ENCODE results near the gene C19orf12.
A peak's percentile ranks its signal among the peaks of the same experiment; 100 is the strongest.
"Not testable (repeated sequence)": the region's sequence is repeated elsewhere in the genome, so short reads cannot be mapped to it uniquely, and the experiment has no call there.

C19orf12 gene

DNA sequence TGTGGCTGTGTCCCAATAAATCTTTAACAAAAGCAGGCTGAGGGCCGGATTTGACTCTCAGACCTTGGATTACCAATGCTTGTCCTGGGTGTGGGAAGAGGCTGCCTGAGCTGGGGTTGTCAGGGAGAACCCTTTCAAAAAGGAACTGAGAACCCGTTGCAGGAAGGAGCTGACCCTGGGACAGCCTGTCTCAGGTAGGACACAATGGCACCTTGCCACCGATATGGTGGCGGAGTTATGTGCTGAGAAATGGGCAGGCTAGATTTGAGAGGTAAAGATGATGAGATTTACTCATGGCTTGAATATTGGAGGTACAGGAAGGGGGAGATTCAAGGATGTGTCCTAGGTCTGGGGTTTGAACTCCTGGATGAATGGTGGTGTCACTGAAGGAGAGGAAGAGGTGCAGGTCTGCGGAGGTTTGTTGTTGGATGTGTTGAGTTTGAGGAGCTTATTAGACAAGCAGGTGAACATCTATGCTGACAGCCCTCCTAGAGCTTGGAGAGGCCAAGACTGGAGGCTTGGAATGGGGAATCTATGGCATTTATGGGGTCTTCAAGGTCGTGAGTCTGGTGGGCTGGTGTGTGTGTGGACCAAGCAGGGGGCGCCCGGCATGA is 42.6 kb downstream of the C19orf12 start:
- Mint-ChIP-seq H3K27ac (peak overlapping the region; percentile 93), H3K4me3 (peak overlapping the region; percentile 43), H3K9me3 (no peaks in the 10 kb centered on the region), H3K27me3 (no peaks in the 10 kb centered on the region), H3K36me3 (no peaks in the 10 kb centered on the region), H3K4me1 (peaks cover 39% of the 10 kb centered on the region)
- DNase-seq (ENCODE audit: low spot score in 2 of 2) (no peak), ATAC-seq (ENCODE audit: low read depth) (no peak)

DNA sequence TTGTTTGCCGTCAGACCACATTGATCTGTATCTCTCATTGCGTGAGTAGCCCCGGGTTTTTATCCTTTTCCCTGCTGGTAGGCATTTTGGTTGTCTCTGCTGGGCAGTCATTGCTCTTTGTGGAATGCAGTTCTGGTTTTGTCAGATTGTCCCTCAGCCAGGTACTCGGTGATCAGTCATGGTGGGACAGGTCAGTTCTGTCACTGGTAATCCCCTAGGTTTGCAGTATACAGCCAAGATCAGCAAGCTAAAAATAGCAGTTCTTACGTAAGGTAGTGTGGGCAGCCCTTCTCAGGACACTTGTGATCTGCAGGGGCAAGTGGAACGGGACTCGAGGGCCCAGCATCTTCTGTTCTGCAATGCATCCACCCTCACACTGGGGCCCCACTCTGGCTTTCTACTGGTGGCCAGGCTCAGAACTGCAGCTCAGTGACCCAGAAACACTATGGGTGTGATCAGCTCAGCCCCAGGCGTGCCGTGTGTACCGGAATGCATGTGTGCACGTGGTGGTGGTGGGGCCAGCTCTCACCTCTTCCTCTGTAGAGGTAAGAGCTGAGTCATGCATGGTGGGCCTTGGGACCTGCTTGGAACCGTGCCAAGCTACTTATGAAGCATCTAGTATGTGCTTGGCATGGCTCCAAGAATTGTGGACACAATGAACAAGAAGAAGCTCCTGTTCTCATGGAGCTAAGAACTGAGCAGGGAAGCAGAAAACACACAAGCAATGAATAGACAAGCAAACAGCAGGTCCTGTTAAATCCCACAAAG is 43.5 kb downstream of the C19orf12 start:
- H3K4me1 Mint-ChIP-seq, result peaks cover 44% of the 10 kb centered on the region

DNA sequence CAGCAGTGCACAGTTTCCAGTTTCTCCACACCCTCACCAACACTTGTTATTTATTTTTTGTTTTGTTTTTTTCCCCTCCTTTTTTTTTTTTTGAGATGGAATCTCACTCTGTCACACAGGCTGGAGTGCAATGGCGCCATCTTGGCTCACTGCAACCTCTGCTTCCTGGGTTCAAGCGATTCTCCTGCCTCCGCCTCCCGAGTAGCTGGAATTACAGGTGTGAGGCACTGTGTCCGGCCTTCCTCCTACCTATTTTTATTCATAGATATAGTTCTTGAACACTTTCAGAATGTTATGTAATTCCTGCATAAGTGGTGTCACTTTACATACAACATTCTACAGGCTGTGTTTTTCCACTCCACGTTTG is 44.1 kb downstream of the C19orf12 start:
- H3K27me3 Mint-ChIP-seq; H3K9me3 Mint-ChIP-seq; H3K36me3 Mint-ChIP-seq; ATAC-seq (ENCODE audit: low read depth); DNase-seq (ENCODE audit: low spot score in 2 of 2): not testable (repeated sequence)
- peaks cover 46% of the 10 kb centered on the region for H3K4me1 Mint-ChIP-seq
- peak overlapping the region; percentile 93 for H3K27ac Mint-ChIP-seq
- H3K4me3 Mint-ChIP-seq, result peak overlapping the region; percentile 44

More for the DNA sequence above, 43.5 kb downstream of the C19orf12 start:
- DNase-seq (ENCODE audit: low spot score in 2 of 2) (peak; percentile 65), ATAC-seq (ENCODE audit: low read depth) (peak; percentile 69)
- Mint-ChIP-seq H3K36me3 (no peaks in the 10 kb centered on the region), H3K27me3 (no peaks in the 10 kb centered on the region), H3K4me3 (peak overlapping the region; percentile 44), H3K9me3 (no peaks in the 10 kb centered on the region), H3K27ac (peak overlapping the region; percentile 93)

DNA sequence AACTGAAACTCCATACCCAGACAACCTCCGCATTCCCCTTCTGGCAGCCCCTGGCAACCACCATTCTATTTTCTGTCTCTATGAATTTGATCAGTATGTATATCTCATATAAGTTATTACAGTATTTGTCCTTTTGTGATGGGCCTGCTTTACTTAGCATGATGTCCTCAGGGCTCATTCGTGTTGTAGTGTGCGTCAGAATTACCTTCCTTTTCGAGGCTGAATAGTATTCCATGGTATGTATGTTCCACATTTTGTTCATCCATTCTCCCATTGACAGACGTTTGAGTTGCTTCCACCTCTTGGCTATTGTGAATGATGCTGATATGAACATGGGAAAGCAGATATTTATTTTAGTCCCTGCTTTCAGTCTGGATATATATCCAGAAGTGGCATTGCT is 44.8 kb downstream of the C19orf12 start:
- H3K27ac Mint-ChIP-seq, result no peak overlapping the region
- H3K4me3 Mint-ChIP-seq, result no peak overlapping the region
- H3K4me1 Mint-ChIP-seq, result peaks cover 48% of the 10 kb centered on the region
- ATAC-seq (ENCODE audit: low read depth) (no peak), DNase-seq (ENCODE audit: low spot score in 2 of 2) (no peak)
- H3K9me3 Mint-ChIP-seq, result no peaks in the 10 kb centered on the region
- H3K27me3 Mint-ChIP-seq, result no peaks in the 10 kb centered on the region
- no peaks in the 10 kb centered on the region for H3K36me3 Mint-ChIP-seq

DNA sequence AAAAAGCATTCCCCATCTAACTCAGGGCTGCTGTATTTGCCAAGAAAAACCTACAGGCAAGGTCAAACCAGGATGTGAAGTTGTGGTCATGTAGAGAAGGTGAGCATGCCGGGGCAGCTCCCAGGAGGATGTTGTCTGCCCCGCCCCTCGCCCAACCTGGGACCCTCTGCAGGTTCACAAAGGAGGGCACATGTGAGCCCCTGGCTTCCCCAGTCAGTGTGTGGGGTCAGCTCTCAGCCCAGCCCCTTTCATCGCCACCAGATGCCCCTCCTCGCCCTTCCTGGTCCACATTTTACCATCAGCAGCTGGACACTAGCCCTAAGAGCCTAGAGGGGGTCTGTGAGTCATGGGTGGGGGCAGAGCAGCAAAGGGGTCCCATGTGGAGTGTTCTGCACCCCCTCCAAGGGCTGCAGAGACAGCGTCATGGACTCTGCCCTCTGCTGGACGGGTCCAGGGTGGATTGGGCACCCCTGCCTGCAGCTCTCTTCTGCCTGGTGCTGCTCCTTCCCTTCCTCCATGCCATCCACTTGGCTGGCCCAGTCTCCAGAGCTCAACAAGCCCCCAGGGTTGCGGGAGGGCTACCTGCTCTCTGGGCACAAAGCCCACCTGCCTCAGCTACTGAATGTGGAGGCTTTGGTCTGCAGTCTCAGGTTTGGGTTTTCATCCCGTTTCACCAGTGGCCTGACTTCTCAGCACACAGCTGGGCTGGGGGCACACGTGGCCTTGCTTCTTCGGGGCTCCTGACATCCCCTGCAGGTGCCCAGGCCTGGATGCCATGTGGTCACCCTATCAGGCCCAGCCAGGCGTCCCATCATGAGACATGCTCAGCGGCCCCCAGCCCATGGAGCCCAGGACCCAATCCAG is 46.1 kb downstream of the C19orf12 start:
- Mint-ChIP-seq H3K4me1 (peaks cover 48% of the 10 kb centered on the region), H3K27ac (peak overlapping the region; percentile 22), H3K27me3 (no peaks in the 10 kb centered on the region), H3K4me3 (no peak overlapping the region), H3K36me3 (no peaks in the 10 kb centered on the region), H3K9me3 (no peaks in the 10 kb centered on the region)
- no peak for ATAC-seq (ENCODE audit: low read depth)
- no peak for DNase-seq (ENCODE audit: low spot score in 2 of 2)

DNA sequence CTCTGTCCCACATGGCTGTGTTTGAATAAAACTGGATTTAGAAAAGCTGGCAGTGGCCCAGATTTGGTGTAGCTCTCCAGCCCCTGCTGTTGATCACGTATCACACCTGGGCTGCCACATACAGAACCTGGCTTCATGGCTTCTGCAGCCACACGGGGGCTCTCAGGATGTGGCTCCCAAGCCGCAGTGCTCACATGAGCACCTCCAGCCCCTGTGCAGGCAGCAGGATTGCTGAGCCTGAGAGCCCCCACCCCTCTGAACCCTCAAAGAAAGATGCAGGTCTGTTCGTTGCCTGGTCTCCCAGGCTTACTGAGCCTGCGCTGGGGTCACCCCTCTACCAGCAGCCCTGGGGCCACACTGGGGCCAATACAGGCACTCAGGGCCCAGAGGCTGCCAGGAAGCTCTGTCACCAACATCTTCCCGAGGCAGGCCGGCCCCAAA is 47.1 kb downstream of the C19orf12 start:
- H3K4me1 Mint-ChIP-seq, result peaks cover 39% of the 10 kb centered on the region
- ATAC-seq (ENCODE audit: low read depth) (no peak), DNase-seq (ENCODE audit: low spot score in 2 of 2) (no peak)
- H3K27me3 Mint-ChIP-seq, result no peaks in the 10 kb centered on the region
- no peaks in the 10 kb centered on the region for H3K9me3 Mint-ChIP-seq
- H3K4me3 Mint-ChIP-seq, result peak overlapping the region; percentile 24
- peak overlapping the region; percentile 22 for H3K27ac Mint-ChIP-seq
- no peaks in the 10 kb centered on the region for H3K36me3 Mint-ChIP-seq

DNA sequence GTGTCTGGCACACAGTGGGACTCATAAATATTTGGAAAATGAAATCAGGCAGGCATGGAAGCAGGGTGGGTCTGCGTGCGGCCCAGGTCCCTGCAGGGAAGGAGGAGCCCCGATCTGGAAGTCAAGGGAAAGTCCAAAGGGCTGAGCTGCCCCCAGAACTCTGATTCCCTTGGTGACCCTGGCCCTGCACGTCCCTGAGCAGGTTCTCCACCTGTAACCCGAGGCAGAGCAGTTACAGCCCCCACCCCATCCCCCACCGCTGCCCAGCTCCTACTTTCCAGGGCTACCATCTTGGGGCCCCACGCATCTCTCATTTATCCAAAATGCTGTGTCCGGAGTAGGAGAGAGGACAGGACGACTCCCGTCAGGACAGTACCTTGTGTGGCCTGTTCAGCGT is 47.7 kb downstream of the C19orf12 start:
- ATAC-seq (ENCODE audit: low read depth) (no peak), DNase-seq (ENCODE audit: low spot score in 2 of 2) (no peak)
- Mint-ChIP-seq H3K9me3 (no peaks in the 10 kb centered on the region), H3K4me3 (peak overlapping the region; percentile 65), H3K36me3 (no peaks in the 10 kb centered on the region), H3K4me1 (peaks cover 33% of the 10 kb centered on the region), H3K27me3 (no peaks in the 10 kb centered on the region), H3K27ac (peak overlapping the region; percentile 40)

DNA sequence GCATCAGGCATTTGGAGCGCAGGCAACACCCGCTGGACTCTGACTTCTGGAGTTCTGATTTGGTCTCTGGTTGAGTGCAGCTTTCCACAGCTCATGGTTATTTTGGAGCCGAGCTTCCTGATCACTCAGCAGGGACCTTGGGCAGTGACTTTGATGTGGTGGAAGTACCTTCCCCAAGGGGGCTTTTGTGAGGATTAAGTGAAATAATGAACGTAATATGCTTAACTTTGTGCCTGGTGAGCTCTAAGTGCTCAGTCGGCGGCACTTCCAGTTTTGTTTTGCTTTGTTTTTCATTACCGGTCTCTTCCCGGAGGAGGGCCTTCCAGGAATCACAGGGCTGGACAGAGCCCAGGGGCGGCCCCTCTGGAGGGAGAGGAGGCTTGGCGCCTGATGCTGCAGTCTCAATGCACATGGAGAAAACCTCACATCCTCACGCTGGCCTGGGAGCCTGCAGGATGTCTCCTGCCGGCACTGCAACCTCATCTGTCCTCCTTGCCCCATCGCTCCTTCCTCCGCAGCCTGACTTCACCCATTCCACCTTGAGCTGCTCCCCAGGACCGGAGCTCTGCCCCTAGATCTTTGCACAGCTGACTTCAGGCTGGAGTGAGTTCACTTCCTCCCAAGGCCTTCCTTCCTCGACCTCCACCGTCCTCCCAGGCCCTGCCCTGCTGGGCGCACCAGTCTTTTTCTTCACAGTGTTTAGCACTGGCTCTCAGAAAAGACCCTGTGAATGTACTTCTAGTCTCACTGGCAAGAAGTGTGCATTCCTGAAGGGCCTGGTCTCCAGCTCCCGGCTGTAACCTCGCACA is 48.3 kb downstream of the C19orf12 start:
- ATAC-seq (ENCODE audit: low read depth) (no peak), DNase-seq (ENCODE audit: low spot score in 2 of 2) (no peak)
- Mint-ChIP-seq H3K4me1 (peaks cover 28% of the 10 kb centered on the region), H3K4me3 (peak overlapping the region; percentile 65), H3K9me3 (no peaks in the 10 kb centered on the region), H3K27ac (peak overlapping the region; percentile 40), H3K36me3 (no peaks in the 10 kb centered on the region), H3K27me3 (no peaks in the 10 kb centered on the region)

DNA sequence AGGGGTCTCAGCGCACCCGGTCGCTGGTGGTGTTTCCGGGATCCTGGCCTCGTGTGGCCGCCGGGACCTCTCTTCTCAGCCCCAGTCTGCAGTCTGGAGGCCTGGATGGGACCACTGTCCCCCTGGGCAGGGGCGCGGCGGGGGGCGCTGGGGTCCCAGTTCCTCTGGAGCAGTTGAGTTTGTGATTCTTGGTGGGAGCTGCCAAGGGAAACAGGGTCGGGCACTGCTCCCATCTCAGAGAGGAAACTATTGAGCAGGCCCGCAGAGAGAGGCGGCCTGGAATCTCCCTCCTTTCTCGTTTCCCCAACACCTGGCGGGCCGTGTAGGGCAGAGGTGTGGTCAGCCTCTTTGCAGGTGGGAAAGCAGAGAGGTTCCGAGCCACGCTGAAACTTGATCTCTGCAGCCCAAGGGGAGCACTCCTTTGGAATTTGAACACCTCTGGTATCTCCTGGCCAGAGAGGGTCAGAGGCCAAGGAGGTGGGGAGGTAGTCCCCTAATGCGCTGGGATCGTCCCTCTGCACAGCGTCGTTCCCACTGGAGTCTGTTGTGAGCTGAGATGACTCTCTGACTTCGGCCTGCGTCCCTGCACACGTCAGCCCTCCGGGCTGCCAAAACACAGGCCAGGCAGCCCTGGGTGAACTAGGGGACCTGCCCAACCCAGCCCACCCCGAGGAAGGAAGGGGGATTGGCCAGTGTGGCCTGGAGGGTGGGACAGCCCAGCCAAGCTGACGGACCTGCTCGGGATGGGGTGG is 49.1 kb downstream of the C19orf12 start:
- H3K4me3 Mint-ChIP-seq, result peak overlapping the region; percentile 65
- no peaks in the 10 kb centered on the region for H3K27me3 Mint-ChIP-seq
- H3K9me3 Mint-ChIP-seq, result no peaks in the 10 kb centered on the region
- ATAC-seq (ENCODE audit: low read depth), result peak; percentile 63
- H3K4me1 Mint-ChIP-seq, result peaks cover 20% of the 10 kb centered on the region
- H3K27ac Mint-ChIP-seq, result peak overlapping the region; percentile 40
- peak in 1 of 2 donors; percentile 46 for DNase-seq (ENCODE audit: low spot score in 2 of 2)
- no peaks in the 10 kb centered on the region for H3K36me3 Mint-ChIP-seq

DNA sequence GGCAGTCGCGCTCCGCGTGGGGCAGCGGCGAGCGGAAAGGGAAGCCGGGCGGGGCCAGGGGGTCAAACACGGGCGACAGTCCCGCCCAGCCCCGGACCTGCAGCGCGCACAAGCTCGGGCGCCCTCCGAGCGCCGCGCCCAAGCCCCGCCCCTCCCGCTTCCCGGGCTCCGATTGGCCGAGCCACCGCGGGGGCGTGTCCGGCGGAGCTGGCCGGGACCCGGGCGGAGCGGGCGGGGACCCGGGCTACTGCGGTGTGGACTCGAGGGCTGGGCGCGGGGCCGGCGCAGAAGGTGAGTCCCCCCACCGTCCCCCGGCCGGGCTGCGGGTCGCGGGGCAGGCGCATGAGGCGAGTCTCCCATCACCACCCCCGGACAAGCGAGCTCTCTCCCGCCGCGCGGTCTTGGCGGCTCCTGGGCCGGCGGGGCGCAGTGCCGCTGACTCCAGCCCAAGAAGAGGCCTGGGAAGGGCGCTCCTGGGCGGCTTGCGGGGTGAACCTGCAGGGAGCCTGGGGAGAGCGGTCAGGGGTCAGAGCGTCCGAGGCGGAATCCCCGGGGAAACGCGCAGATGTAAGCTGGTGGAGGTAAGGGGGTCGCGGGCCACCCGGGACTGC is 49.7 kb downstream of the C19orf12 start, which contains the start of gene PLEKHF1:
PLEKHF1 (plus strand) TSS at position 247 of the 611 bp plus-strand sequence. CDS start 8,379 bp downstream, outside the sequence.
- Mint-ChIP-seq H3K36me3 (no peaks in the 10 kb centered on the region), H3K9me3 (no peaks in the 10 kb centered on the region), H3K27me3 (no peaks in the 10 kb centered on the region), H3K4me3 (peak within 1 kb of the TSS; percentile 67), H3K4me1 (peaks cover 18% of the 10 kb centered on the region), H3K27ac (peak within 1 kb of the TSS; percentile 40)
- peak; percentile 84 for ATAC-seq (ENCODE audit: low read depth)
- peak; percentile 72 to 87 for DNase-seq (ENCODE audit: low spot score in 2 of 2)

DNA sequence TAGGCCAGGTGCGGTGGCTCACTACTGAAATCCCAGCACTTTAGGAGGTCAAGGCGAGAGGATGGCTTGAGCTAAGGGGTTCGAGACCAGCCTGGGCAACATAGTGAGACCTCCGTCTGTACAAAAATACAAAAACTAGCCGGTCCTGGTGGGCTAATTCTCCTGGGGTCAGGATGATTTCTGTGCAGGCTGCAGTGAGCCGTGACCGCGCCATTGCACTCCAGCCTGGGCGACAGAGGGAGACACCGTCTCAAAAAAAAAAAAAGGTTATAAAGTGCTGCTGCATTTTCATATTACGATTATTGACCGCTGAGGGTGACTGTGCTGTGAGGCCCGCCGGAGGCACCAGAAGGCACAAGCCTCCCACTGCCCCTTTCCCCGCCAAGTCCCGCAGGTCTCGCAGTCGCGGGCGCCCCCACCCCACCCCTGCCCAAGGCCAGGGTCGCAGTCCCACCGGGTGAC is 50.3 kb downstream of the C19orf12 start:
- Mint-ChIP-seq H3K27me3 (no peaks in the 10 kb centered on the region), H3K9me3 (no peaks in the 10 kb centered on the region), H3K27ac (peak overlapping the region; percentile 40), H3K4me3 (peak overlapping the region; percentile 67), H3K4me1 (peaks cover 15% of the 10 kb centered on the region), H3K36me3 (no peaks in the 10 kb centered on the region)
- DNase-seq (ENCODE audit: low spot score in 2 of 2) (no peak), ATAC-seq (ENCODE audit: low read depth) (peak; percentile 30)

DNA sequence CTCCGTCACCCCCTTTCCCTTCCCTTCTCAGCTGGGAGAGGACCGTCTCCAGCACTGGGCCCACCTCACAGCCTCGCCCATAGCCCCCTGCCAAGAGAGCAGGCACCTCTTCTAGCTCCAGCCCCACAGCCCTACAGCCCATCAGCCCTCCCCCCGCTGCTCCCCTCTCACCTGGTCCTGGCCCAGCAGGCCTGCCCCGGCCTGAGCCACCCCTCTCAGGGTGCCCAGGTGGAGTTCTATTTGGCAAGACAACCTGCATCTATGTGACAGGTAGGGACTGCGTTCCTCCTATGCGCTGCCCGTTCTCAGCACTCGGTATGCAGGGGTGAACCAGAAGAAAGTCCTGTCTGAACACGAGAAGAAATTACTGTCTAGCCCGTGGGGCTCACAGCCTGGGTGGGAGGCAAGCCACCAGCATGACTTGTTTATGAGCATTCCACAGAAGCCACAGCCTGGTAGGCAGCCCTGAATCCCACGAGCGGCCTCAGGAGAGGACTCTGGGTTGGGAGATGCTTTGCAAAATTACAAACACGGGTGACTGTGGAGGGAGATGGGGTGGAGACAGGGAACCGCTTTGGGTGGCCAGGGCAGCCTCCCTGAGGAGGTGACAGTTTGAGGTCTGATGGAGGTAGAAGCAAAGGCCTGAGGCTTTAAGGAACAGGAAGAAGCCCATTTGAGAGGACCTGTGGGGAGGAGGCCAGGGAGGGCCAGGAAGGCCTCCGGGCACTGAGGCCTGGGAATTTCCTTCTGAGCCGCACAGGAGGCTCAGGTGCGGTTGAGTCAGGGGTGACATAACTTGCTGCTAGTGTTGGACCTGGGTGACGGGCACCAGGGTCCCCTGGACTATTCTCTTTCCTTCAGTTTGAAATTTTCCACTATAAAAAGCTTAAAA is 51.0 kb downstream of the C19orf12 start:
- no peak for DNase-seq (ENCODE audit: low spot score in 2 of 2)

More for the DNA sequence above, 51.0 kb downstream of the C19orf12 start:
- Mint-ChIP-seq H3K9me3 (no peaks in the 10 kb centered on the region), H3K4me1 (peaks cover 13% of the 10 kb centered on the region), H3K36me3 (no peaks in the 10 kb centered on the region), H3K27ac (no peak overlapping the region), H3K27me3 (no peaks in the 10 kb centered on the region), H3K4me3 (peak overlapping the region; percentile 67)
- no peak for ATAC-seq (ENCODE audit: low read depth)

All from memory B cell (primary cell).